Loucy (cell line): Measurements from ENCODE around the gene POU2F3.

ENCODE experiments used
- H2AFZ ChIP-seq: fragments of 200-600 bp; sonication (generic); 2 replicates; pipeline ENCODE4 v1.6.0; 2016; ENCODE audit warnings: antibody characterized with exemption, mild to moderate bottlenecking, low read length, moderate library complexity
- H3F3A ChIP-seq: fragments of 200-600 bp; 2 replicates; pipeline ENCODE4 v1.6.0; 2016; ENCODE audit warnings: antibody characterized with exemption, low read depth, mild to moderate bottlenecking
- H3K27me3 ChIP-seq: fragments of 200-600 bp; sonication (generic); 2 replicates; pipeline ENCODE4 v1.6.1; 2014; ENCODE audit warnings: low read length, mild to moderate bottlenecking; ENCODE audit not compliant: insufficient read depth, poor library complexity, severe bottlenecking
- H3K36me3 ChIP-seq: fragments of 200-600 bp; sonication (generic); 2 replicates; pipeline ENCODE4 v1.6.1; 2016; ENCODE audit warnings: low read length; ENCODE audit not compliant: insufficient read depth
- H3K4me1 ChIP-seq: fragments of 200-600 bp; sonication (generic); 2 replicates; pipeline ENCODE4 v1.5.1; 2014; ENCODE audit warnings: low read length, mild to moderate bottlenecking; ENCODE audit not compliant: insufficient read depth, poor library complexity, severe bottlenecking
- H3K4me2 ChIP-seq: fragments of 200-600 bp; sonication (generic); 2 replicates; pipeline ENCODE4 v1.6.0; 2014; ENCODE audit warnings: antibody characterized with exemption, low read length, low read depth, mild to moderate bottlenecking; ENCODE audit not compliant: poor library complexity, severe bottlenecking
- H3K4me3 ChIP-seq: fragments of 200-600 bp; sonication (generic); 2 replicates; pipeline ENCODE4 v1.5.1; 2014; ENCODE audit warnings: low read length, mild to moderate bottlenecking, mixed read lengths; ENCODE audit not compliant: poor library complexity, severe bottlenecking
- H3K79me2 ChIP-seq: fragments of 200-600 bp; sonication (generic); 2 replicates; pipeline ENCODE4 v1.6.1; 2014; ENCODE audit warnings: low read length; ENCODE audit not compliant: insufficient read depth
- H3K9ac ChIP-seq: fragments of 200-600 bp; sonication (generic); 2 replicates; pipeline ENCODE4 v1.6.0; 2014; ENCODE audit warnings: mild to moderate bottlenecking, low read depth, low read length, moderate library complexity; ENCODE audit not compliant: poor library complexity, severe bottlenecking
- H3K9me2 ChIP-seq: fragments of 200-600 bp; sonication (generic); replicated peaks from 2 replicates; pipeline ENCODE4 v1.6.1; 2016; ENCODE audit warnings: low read depth, low read length, mixed read lengths
- H3K9me3 ChIP-seq: fragments of 200-600 bp; sonication (generic); 2 replicates; pipeline ENCODE4 v1.6.1; 2014; ENCODE audit warnings: mild to moderate bottlenecking, antibody characterized with exemption, low read length, low read depth; ENCODE audit not compliant: insufficient read depth
- H4K20me1 ChIP-seq: fragments of 200-600 bp; sonication (generic); 2 replicates; pipeline ENCODE4 v1.6.0; 2014; ENCODE audit warnings: antibody characterized with exemption, low read length, mild to moderate bottlenecking; ENCODE audit not compliant: insufficient read depth, poor library complexity, severe bottlenecking
- EZH2phosphoT487 ChIP-seq: fragments of 200-600 bp; IDR thresholded peaks from 2 replicates; pipeline ENCODE4 v1.6.1; 2018; ENCODE audit warnings: antibody characterized with exemption, mild to moderate bottlenecking, moderate library complexity, borderline replicate concordance
- TF ChIP-seq, protein P1 (sequence below): fragments of 200-600 bp; sonication (generic); conservative IDR thresholded peaks from 2 replicates; pipeline ENCODE4 v1.5.1; 2014; ENCODE audit warnings: mild to moderate bottlenecking, antibody characterized with exemption, low read length

The POU2F3 gene

DNA sequence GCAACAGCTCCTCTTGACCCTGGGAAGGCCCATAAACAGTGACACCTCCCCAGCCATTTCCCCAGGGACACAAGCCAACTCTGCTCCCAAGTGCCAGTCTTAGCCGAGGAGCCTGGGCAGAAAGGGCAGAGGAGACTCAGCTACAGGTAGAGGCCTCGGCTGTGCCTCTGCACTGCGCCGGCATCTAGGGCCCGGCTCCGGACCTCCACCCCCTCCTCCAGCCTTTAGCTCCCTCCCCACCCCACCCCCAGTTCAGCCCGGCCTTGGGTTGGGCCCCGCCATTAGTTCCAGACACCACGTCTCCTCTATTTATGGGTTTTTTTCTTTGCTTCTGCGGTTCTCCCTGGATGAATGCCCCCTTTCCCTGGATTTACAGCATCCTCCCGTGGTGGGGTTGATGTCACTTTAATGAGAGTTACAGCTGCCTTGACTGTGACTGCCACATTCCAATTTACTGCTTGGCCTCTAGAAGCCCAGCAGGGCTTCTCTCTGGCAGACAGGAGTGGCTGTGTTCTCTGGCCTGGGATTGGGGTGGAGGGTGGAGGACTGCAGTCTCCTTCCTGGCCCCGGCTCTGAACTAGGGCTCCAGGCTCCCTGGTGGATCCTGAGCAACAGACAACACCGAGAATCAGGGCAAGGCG is 42.6 kb upstream of the POU2F3 start:
- TF ChIP-seq EZH2phosphoT487, result no peak
- TF ChIP-seq, protein P1, sequence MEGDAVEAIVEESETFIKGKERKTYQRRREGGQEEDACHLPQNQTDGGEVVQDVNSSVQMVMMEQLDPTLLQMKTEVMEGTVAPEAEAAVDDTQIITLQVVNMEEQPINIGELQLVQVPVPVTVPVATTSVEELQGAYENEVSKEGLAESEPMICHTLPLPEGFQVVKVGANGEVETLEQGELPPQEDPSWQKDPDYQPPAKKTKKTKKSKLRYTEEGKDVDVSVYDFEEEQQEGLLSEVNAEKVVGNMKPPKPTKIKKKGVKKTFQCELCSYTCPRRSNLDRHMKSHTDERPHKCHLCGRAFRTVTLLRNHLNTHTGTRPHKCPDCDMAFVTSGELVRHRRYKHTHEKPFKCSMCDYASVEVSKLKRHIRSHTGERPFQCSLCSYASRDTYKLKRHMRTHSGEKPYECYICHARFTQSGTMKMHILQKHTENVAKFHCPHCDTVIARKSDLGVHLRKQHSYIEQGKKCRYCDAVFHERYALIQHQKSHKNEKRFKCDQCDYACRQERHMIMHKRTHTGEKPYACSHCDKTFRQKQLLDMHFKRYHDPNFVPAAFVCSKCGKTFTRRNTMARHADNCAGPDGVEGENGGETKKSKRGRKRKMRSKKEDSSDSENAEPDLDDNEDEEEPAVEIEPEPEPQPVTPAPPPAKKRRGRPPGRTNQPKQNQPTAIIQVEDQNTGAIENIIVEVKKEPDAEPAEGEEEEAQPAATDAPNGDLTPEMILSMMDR, result no peak
- no peaks in the 10 kb centered on the region for H3K79me2 ChIP-seq
- no peak overlapping the region for H2AFZ ChIP-seq
- H3K4me1 ChIP-seq, result no peaks in the 10 kb centered on the region
- no peaks in the 10 kb centered on the region for H3K27me3 ChIP-seq
- H3K9ac ChIP-seq, result no peak overlapping the region
- H4K20me1 ChIP-seq, result no peaks in the 10 kb centered on the region
- H3K36me3 ChIP-seq, result no peaks in the 10 kb centered on the region
- no peaks in the 10 kb centered on the region for H3K9me2 ChIP-seq
- H3F3A ChIP-seq, result no peaks in the 10 kb centered on the region
- no peak overlapping the region for H3K4me2 ChIP-seq
- no peak overlapping the region for H3K4me3 ChIP-seq
- H3K9me3 ChIP-seq, result no peaks in the 10 kb centered on the region

DNA sequence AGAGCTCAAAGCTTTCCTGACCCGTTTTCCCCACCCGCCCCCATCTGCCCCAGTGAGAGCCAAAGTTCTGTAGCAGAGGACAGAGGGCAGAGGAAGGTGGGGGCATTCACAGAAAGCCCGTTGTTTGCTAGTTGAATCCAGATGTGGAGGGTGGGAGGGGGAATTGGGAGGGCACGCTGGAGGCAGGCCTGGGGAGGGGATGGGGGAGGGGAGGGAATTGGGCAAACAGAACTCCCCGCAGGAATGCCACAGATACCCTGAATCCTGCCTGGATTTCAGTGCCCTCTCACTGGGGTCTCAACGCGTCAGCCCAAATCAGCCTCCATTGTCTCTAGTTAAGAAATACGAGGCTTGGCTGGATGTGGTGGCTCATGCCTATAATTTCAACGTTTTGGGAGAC is 42.0 kb upstream of the POU2F3 start:
- TF ChIP-seq EZH2phosphoT487, result no peak
- TF ChIP-seq, protein P1, result no peak
- no peaks in the 10 kb centered on the region for H3K9me2 ChIP-seq
- no peak overlapping the region for H3K9ac ChIP-seq
- H3K9me3 ChIP-seq, result no peaks in the 10 kb centered on the region
- no peaks in the 10 kb centered on the region for H3K36me3 ChIP-seq
- no peaks in the 10 kb centered on the region for H3F3A ChIP-seq
- no peak overlapping the region for H3K4me3 ChIP-seq
- no peaks in the 10 kb centered on the region for H3K79me2 ChIP-seq
- no peaks in the 10 kb centered on the region for H4K20me1 ChIP-seq
- no peak overlapping the region for H2AFZ ChIP-seq
- H3K4me2 ChIP-seq, result no peak overlapping the region
- H3K27me3 ChIP-seq, result no peaks in the 10 kb centered on the region
- H3K4me1 ChIP-seq, result no peaks in the 10 kb centered on the region

DNA sequence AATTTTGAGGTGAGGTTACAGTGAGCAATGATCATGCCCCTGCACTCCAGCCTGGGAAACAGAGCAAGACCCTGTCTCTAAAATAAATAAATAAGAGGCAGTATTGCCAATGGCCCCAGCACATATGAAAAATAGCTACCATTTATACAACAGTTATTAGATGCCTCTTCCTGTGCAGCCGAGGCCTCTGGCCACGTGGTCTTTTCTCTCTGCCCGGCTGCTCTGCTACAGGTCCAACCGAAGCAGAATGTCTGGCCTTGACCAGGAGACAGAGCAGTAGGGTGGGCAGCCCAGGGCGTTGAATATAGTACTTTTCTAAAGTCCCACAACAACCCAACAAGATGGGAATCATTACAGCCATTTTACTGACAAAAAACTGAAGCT is 41.5 kb upstream of the POU2F3 start:
- H3K4me1 ChIP-seq, result no peaks in the 10 kb centered on the region
- H3K9ac ChIP-seq, result no peak overlapping the region
- H2AFZ ChIP-seq, result no peak overlapping the region
- H3K27me3 ChIP-seq, result no peaks in the 10 kb centered on the region
- H3K4me3 ChIP-seq, result no peak overlapping the region
- no peaks in the 10 kb centered on the region for H3K79me2 ChIP-seq
- no peak overlapping the region for H3K4me2 ChIP-seq
- TF ChIP-seq, protein P1, result no peak
- TF ChIP-seq EZH2phosphoT487, result no peak
- no peaks in the 10 kb centered on the region for H3K9me3 ChIP-seq
- no peaks in the 10 kb centered on the region for H3K36me3 ChIP-seq
- no peaks in the 10 kb centered on the region for H3F3A ChIP-seq
- H4K20me1 ChIP-seq, result no peaks in the 10 kb centered on the region
- no peaks in the 10 kb centered on the region for H3K9me2 ChIP-seq
